Measurements from ENCODE around the gene SYT1.

SYT1 gene

DNA sequence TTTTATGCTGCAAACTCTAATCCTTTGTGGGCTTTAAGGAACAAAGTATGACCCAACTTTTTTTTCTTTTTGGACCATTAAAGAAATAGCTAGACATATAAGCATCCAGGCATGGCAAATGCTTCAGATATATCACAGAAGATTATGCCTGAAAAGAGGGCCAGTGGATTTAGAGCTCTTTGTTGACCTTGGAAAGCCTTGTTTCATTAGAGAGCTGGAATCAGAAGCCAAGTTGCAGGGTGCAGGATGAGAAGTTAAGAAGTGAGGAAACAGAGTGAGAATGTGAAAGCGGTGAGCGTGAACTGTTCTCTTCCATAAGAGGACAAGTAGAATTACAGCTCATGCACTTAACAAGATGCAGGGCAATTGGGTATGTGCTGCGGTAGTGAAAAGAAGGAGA, 373.7 kb downstream of the SYT1 start:
- Histone ChIP-seq H3K4me1 (ENCODE audit: control insufficient read depth, insufficient read depth, low read length, poor library complexity, severe bottlenecking) (no peaks in the 10 kb centered on the region), H3K27ac (ENCODE audit: low read depth, low read length, severe bottlenecking) (no peak overlapping the region)
- 100% methylated on average over 2 of the region's 3 CpGs; no CpG with 5 or more reads in 1 of the 2 experiments for WGBS, 2 experiments (ENCODE audit: insufficient coverage in 2 of 2)

DNA sequence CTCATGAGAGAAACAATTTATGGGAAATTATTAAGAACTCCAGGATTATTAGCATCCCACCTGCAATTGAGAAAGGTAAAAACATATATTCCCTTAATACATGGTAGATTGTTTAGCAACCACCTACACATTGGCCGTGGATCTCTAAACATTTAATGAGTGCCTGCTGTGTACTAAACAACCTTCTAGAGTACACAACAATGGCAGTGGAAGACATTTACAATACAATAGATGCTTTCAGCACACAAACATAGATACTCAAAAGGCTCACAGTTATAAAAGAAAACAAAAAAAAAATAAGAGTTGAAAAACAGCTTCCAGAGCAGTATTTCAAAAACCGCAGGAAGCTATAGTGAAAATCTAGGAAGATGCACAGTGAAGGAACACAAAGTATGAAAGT, 382.9 kb downstream of the SYT1 start:
- H3K9me3 ChIP-seq (ENCODE audit: control insufficient read depth, low read length), result peaks cover 3% of the 10 kb centered on the region
- H3K36me3 ChIP-seq (ENCODE audit: control insufficient read depth, insufficient read depth, low read length), result peaks cover 5% of the 10 kb centered on the region
- no peaks in the 10 kb centered on the region for H3K4me1 ChIP-seq (ENCODE audit: control insufficient read depth, insufficient read depth, low read length, poor library complexity, severe bottlenecking)
- no peak overlapping the region for H3K27ac ChIP-seq (ENCODE audit: low read depth, low read length, severe bottlenecking)
- H3K4me3 ChIP-seq (ENCODE audit: extremely low read depth, insufficient read depth, low read length, poor library complexity, severe bottlenecking), result no peak overlapping the region
- 80 to 83% methylated on average over 1 to 2 of the region's 2 CpGs for WGBS, 2 experiments (ENCODE audit: insufficient coverage in 2 of 2)

More for the DNA sequence above, 373.7 kb downstream of the SYT1 start:
- H3K9me3 ChIP-seq (ENCODE audit: control insufficient read depth, low read length), result no peaks in the 10 kb centered on the region
- H3K4me3 ChIP-seq (ENCODE audit: extremely low read depth, insufficient read depth, low read length, poor library complexity, severe bottlenecking), result no peak overlapping the region
- H3K36me3 ChIP-seq (ENCODE audit: control insufficient read depth, insufficient read depth, low read length), result peaks cover 12% of the 10 kb centered on the region

DNA sequence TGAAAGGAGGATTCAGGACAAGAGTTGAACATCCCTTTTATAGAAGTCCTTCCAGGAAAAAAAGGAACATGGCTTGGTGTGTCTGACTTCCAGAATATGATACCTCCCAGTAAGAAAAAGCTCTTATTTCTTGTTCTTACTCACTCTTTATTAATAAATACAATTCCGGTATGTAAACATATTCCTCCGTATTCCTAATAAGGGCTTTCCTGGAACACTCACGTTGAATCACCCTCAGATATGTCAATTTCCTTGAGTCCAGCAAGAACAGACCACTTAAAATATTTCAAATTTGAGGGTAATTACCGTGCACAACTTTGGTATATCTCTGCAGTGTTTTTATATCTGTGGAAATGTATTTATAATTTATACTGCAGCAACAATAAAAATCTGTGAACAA, 385.6 kb downstream of the SYT1 start:
- no peak overlapping the region for H3K27ac ChIP-seq (ENCODE audit: low read depth, low read length, severe bottlenecking)
- no peak overlapping the region for H3K4me3 ChIP-seq (ENCODE audit: extremely low read depth, insufficient read depth, low read length, poor library complexity, severe bottlenecking)
- peaks cover 7% of the 10 kb centered on the region for H3K36me3 ChIP-seq (ENCODE audit: control insufficient read depth, insufficient read depth, low read length)
- WGBS, 2 experiments (ENCODE audit: insufficient coverage in 2 of 2), result 90 to 92% methylated on average over 2 to 3 of the region's 4 CpGs
- peaks cover 10% of the 10 kb centered on the region for H3K9me3 ChIP-seq (ENCODE audit: control insufficient read depth, low read length)
- no peaks in the 10 kb centered on the region for H3K4me1 ChIP-seq (ENCODE audit: control insufficient read depth, insufficient read depth, low read length, poor library complexity, severe bottlenecking)

DNA sequence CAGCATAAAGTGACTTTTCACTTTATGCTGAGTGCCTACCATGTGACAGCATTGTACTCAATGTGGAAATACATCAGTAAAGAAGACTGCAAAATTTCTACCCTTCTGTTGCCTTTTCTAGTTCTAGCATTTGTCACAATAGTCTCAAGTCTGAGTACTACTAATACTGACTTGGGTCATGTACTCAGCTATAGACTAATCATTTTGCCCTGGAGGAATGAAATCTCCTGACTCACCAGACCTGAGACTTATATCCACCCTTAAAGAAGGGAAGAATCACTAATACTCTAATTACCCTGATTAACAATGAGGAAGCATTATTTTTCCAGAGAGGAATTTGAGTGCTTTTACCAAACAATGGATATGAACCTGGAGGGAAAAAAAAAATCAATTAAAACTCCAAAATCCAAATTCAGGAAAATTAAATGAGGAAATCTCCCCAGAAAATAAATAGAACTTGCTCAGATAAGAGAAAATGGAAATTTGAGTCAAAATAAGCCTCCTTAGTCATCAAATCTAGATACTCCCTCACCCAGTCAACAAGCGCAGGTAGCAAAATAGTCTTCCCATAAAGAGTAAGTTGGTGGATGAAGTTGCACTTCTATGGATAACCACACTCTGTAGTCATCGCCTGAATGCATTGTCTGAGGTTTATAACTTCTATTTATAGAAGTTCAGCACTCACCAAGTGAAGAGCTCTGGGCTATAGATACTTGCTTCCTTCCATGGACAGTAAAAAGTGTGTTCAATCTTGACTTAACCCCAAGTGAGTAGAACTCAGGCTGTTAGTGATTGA, 386.6 kb downstream of the SYT1 start:
- Histone ChIP-seq H3K27ac (ENCODE audit: low read depth, low read length, severe bottlenecking) (no peak overlapping the region), H3K9me3 (ENCODE audit: control insufficient read depth, low read length) (peaks cover 10% of the 10 kb centered on the region), H3K4me1 (ENCODE audit: control insufficient read depth, insufficient read depth, low read length, poor library complexity, severe bottlenecking) (no peaks in the 10 kb centered on the region), H3K36me3 (ENCODE audit: control insufficient read depth, insufficient read depth, low read length) (peaks cover 7% of the 10 kb centered on the region), H3K4me3 (ENCODE audit: extremely low read depth, insufficient read depth, low read length, poor library complexity, severe bottlenecking) (no peak overlapping the region)
- no CpG with 5 or more reads among the region's 2 CpGs for WGBS, 2 experiments (ENCODE audit: insufficient coverage in 2 of 2)

DNA sequence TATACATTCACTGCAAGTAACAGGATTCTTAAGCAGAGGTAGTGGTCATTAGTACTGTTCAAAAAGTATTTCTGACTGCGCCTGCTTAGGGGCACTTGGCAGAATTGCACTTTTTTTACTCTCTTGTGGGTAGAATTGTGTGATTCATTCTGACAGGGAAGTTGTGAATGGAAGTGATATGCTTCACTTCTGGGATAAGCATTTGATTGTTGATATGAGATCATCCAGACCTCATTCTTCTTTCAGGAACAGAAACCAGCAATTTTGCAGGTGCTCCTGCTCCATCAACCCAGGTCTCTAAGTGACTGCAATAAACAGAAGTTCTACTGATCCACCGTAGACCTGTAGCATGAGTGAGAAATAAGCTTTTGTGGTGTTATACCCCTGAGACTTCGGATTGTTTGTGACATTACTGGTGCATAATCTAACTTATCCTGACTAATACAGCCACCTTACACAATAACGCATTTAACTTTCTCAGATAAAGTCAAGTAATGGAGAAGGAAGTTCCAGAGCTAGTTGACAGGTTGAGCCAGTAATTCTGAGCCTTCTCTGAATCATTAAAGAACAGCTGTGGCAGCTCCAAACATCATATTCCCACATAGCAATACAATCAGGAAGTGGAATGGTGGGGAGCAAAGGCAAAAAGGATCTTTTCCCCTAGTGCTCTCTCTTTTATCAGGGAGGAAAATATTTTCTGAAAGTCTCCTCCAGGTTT, 387.9 kb downstream of the SYT1 start:
- Histone ChIP-seq H3K9me3 (ENCODE audit: control insufficient read depth, low read length) (peaks cover 10% of the 10 kb centered on the region), H3K27ac (ENCODE audit: low read depth, low read length, severe bottlenecking) (no peak overlapping the region), H3K36me3 (ENCODE audit: control insufficient read depth, insufficient read depth, low read length) (peaks cover 7% of the 10 kb centered on the region), H3K4me1 (ENCODE audit: control insufficient read depth, insufficient read depth, low read length, poor library complexity, severe bottlenecking) (no peaks in the 10 kb centered on the region), H3K4me3 (ENCODE audit: extremely low read depth, insufficient read depth, low read length, poor library complexity, severe bottlenecking) (no peak overlapping the region)
- WGBS, 2 experiments (ENCODE audit: insufficient coverage in 2 of 2), result 75% methylated on average over 2 of the region's 4 CpGs; no CpG with 5 or more reads in 1 of the 2 experiments

DNA sequence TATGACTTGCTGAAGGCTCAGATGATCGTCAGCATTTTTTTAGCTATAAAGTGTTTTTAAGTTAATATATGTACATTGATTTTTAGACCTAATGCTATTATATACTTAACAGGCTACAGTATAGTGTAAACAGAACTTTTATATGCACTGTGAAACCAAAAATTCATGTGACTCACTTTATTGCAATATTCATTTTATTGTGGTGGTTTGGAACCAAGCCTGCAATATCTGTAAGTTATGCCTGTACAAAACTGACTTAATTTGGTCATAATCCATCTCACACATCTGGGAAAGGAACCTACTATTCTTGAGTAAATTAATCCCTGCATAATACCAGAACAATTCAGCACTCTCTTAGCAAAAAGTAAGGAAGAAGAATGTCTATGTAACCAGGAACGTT, 390.7 kb downstream of the SYT1 start:
- Histone ChIP-seq H3K36me3 (ENCODE audit: control insufficient read depth, insufficient read depth, low read length) (peaks cover 7% of the 10 kb centered on the region), H3K4me3 (ENCODE audit: extremely low read depth, insufficient read depth, low read length, poor library complexity, severe bottlenecking) (no peak overlapping the region), H3K9me3 (ENCODE audit: control insufficient read depth, low read length) (peaks cover 10% of the 10 kb centered on the region), H3K27ac (ENCODE audit: low read depth, low read length, severe bottlenecking) (no peak overlapping the region), H3K4me1 (ENCODE audit: control insufficient read depth, insufficient read depth, low read length, poor library complexity, severe bottlenecking) (no peaks in the 10 kb centered on the region)
- 83 to 100% methylated on average over 1 of the region's 2 CpGs for WGBS, 2 experiments (ENCODE audit: insufficient coverage in 2 of 2)

DNA sequence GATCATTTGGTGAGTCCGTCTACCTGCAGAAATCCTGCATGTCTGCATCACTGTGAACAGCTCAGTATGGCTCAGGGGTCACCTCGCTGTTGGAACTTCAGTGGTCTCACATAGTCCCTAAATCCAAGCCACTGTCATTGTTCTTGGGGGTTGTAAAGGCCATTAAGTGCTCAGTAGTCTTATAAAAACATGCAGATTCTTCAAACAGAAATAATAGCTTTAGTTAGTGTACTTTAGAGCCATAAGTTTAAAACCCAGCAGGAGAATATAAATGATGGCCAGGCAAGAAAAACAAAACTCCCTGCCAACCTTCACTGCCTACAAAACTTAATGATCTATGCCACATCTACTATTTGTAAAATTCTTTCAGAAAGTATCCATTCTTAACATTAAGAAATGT, 396.3 kb downstream of the SYT1 start:
- Histone ChIP-seq H3K4me3 (ENCODE audit: extremely low read depth, insufficient read depth, low read length, poor library complexity, severe bottlenecking) (no peak overlapping the region), H3K36me3 (ENCODE audit: control insufficient read depth, insufficient read depth, low read length) (no peaks in the 10 kb centered on the region), H3K4me1 (ENCODE audit: control insufficient read depth, insufficient read depth, low read length, poor library complexity, severe bottlenecking) (no peaks in the 10 kb centered on the region), H3K27ac (ENCODE audit: low read depth, low read length, severe bottlenecking) (no peak overlapping the region), H3K9me3 (ENCODE audit: control insufficient read depth, low read length) (no peaks in the 10 kb centered on the region)
- 88 to 95% methylated on average over 1 to 2 of the region's 2 CpGs for WGBS, 2 experiments (ENCODE audit: insufficient coverage in 2 of 2)

DNA sequence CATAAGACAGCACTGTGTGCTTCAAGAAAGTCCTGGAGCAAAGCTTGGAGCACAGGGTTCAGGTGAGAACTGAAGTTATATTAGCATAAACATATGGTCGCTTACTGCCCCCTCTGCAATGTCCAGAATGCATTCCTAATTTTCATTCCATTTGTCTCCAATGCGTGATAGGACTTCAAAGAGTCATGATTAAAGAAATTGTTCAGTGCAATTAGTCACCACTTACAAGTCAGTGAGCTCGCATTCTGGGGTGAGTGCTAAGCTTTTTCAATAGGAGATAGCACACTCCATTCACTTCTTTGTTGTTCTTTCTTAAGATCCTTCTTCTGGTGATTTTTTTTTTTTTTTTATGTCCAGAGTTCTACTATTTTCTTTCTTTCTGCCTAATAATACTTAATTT, 398.4 kb downstream of the SYT1 start:
- no peaks in the 10 kb centered on the region for H3K4me1 ChIP-seq (ENCODE audit: control insufficient read depth, insufficient read depth, low read length, poor library complexity, severe bottlenecking)
- no peaks in the 10 kb centered on the region for H3K36me3 ChIP-seq (ENCODE audit: control insufficient read depth, insufficient read depth, low read length)
- no peaks in the 10 kb centered on the region for H3K9me3 ChIP-seq (ENCODE audit: control insufficient read depth, low read length)
- H3K4me3 ChIP-seq (ENCODE audit: extremely low read depth, insufficient read depth, low read length, poor library complexity, severe bottlenecking), result no peak overlapping the region
- 83 to 90% methylated on average over 2 of the region's 3 CpGs for WGBS, 2 experiments (ENCODE audit: insufficient coverage in 2 of 2)
- H3K27ac ChIP-seq (ENCODE audit: low read depth, low read length, severe bottlenecking), result no peak overlapping the region

DNA sequence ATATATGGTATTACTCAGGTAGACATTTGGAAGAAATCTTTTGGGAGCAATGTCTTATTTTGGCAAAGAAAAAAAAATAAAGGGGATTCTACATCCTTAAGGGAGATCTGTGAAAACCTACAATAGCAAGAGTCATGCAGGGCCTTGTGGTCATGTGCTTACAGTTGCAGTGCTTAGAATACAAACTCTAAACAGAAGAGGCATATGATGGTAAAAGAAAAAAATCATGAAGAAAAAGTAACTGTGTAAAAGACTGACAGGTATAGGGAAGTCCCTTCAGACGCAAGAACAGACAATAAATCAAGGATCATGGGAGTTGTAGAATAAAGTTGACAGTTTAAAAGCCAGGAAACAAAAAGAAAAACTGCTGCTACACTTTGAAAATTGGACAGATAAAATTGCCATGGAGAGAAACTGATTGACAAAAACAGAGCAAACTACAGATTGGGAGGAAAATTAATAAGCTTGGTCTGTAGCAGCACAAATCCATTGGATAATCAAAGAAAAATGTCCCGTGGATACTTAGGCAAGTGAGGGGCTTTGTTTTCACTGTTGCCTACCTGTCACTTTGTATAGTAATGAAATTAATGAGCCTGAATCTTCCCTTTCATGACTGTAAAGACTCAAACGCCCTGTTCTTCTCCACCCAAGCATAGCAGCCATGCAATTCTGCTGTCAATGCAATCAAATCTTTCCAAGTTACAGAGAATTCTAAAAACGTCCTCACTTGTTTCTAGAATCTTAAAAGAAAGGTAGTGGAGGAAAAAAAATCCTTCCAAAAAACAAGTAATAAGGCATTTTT, 402.0 kb downstream of the SYT1 start:
- Histone ChIP-seq H3K36me3 (ENCODE audit: control insufficient read depth, insufficient read depth, low read length) (no peaks in the 10 kb centered on the region), H3K4me3 (ENCODE audit: extremely low read depth, insufficient read depth, low read length, poor library complexity, severe bottlenecking) (no peak overlapping the region), H3K27ac (ENCODE audit: low read depth, low read length, severe bottlenecking) (no peak overlapping the region), H3K9me3 (ENCODE audit: control insufficient read depth, low read length) (no peaks in the 10 kb centered on the region), H3K4me1 (ENCODE audit: control insufficient read depth, insufficient read depth, low read length, poor library complexity, severe bottlenecking) (no peaks in the 10 kb centered on the region)
- 83 to 100% methylated on average over 2 of the region's 4 CpGs for WGBS, 2 experiments (ENCODE audit: insufficient coverage in 2 of 2)

DNA sequence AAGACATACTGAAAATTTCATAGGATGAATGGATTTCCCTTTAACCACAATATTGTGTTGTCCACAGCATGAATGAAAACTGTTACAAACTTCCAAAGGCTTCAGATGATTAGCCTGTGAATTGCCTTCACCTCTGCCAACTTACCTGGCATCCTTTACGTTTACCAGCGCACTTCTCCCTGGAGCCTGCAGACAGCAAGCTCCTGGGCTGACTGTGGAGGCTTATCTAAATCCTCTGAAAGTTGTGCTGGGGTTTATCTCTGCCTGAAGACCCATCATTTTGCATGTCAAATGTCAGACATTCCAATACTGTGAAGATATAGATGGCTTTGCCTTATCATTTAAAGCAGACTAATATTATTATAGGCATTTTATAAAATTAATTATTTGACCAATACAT, 403.0 kb downstream of the SYT1 start:
- Histone ChIP-seq H3K27ac (ENCODE audit: low read depth, low read length, severe bottlenecking) (no peak overlapping the region), H3K36me3 (ENCODE audit: control insufficient read depth, insufficient read depth, low read length) (no peaks in the 10 kb centered on the region), H3K4me3 (ENCODE audit: extremely low read depth, insufficient read depth, low read length, poor library complexity, severe bottlenecking) (no peak overlapping the region), H3K9me3 (ENCODE audit: control insufficient read depth, low read length) (no peaks in the 10 kb centered on the region), H3K4me1 (ENCODE audit: control insufficient read depth, insufficient read depth, low read length, poor library complexity, severe bottlenecking) (no peaks in the 10 kb centered on the region)
- no CpG with 5 or more reads among the region's 2 CpGs for WGBS, 2 experiments (ENCODE audit: insufficient coverage in 2 of 2)
